ENCODE results near the gene GALNT17.

Gene GALNT17

GRCh38 chr7:71682841-71683781, 551.2 kb downstream of the GALNT17 start:
- peaks cover 6% of the 10 kb centered on the region for H3K4me1 Mint-ChIP-seq
- H3K4me3 Mint-ChIP-seq = no peak overlapping the region
- no peak overlapping the region for H3K27ac Mint-ChIP-seq
- H3K36me3 Mint-ChIP-seq = no peaks in the 10 kb centered on the region
- no peak for ATAC-seq
- no peak for DNase-seq (ENCODE audit: low spot score in 2 of 2)
- H3K9me3 Mint-ChIP-seq = peaks cover 3% of the 10 kb centered on the region

- Mint-ChIP-seq H3K36me3 (no peaks in the 10 kb centered on the region), H3K4me3 (no peak overlapping the region), H3K9me3 (no peaks in the 10 kb centered on the region), H3K4me1 (no peaks in the 10 kb centered on the region), H3K27ac (no peak overlapping the region)
- no peak for DNase-seq (ENCODE audit: low spot score in 2 of 2)
- ATAC-seq = no peak
Measured at GRCh38 chr7:71687286-71687685, 555.3 kb downstream of the GALNT17 start.

- Mint-ChIP-seq H3K9me3 (no peaks in the 10 kb centered on the region), H3K4me3 (no peak overlapping the region), H3K36me3 (no peaks in the 10 kb centered on the region), H3K4me1 (no peaks in the 10 kb centered on the region), H3K27ac (no peak overlapping the region)
- ATAC-seq = no peak
- DNase-seq (ENCODE audit: low spot score in 2 of 2) = no peak
Measured at GRCh38 chr7:71687831-71688599, 556.1 kb downstream of the GALNT17 start.

- H3K4me1 Mint-ChIP-seq = no peaks in the 10 kb centered on the region
- H3K9me3 Mint-ChIP-seq = peaks cover 3% of the 10 kb centered on the region
- no peaks in the 10 kb centered on the region for H3K36me3 Mint-ChIP-seq
- H3K4me3 Mint-ChIP-seq = no peak overlapping the region
- no peak overlapping the region for H3K27ac Mint-ChIP-seq
- ATAC-seq = no peak
- no peak for DNase-seq (ENCODE audit: low spot score in 2 of 2)
Measured at GRCh38 chr7:71691538-71691937, 559.6 kb downstream of the GALNT17 start.

- Mint-ChIP-seq H3K27ac (no peak overlapping the region), H3K36me3 (no peaks in the 10 kb centered on the region), H3K4me1 (no peaks in the 10 kb centered on the region), H3K4me3 (no peak overlapping the region), H3K9me3 (peaks cover 12% of the 10 kb centered on the region)
- no peak for ATAC-seq
- DNase-seq (ENCODE audit: low spot score in 2 of 2) = no peak
Measured at GRCh38 chr7:71694665-71695064, 562.7 kb downstream of the GALNT17 start.

GRCh38 chr7:71695186-71695585, 563.2 kb downstream of the GALNT17 start:
- ATAC-seq = no peak
- DNase-seq (ENCODE audit: low spot score in 2 of 2) = no peak
- H3K27ac Mint-ChIP-seq = no peak overlapping the region
- peaks cover 12% of the 10 kb centered on the region for H3K9me3 Mint-ChIP-seq
- H3K36me3 Mint-ChIP-seq = no peaks in the 10 kb centered on the region
- no peaks in the 10 kb centered on the region for H3K4me1 Mint-ChIP-seq
- H3K4me3 Mint-ChIP-seq = no peak overlapping the region

GRCh38 chr7:71696511-71696910, 564.6 kb downstream of the GALNT17 start:
- DNase-seq (ENCODE audit: low spot score in 2 of 2) (no peak), ATAC-seq (no peak)
- H3K4me1 Mint-ChIP-seq = no peaks in the 10 kb centered on the region
- no peak overlapping the region for H3K4me3 Mint-ChIP-seq
- no peaks in the 10 kb centered on the region for H3K36me3 Mint-ChIP-seq
- no peak overlapping the region for H3K27ac Mint-ChIP-seq
- peaks cover 18% of the 10 kb centered on the region for H3K9me3 Mint-ChIP-seq

GRCh38 chr7:71697400-71697799, 565.5 kb downstream of the GALNT17 start:
- ATAC-seq (no peak), DNase-seq (ENCODE audit: low spot score in 2 of 2) (no peak)
- Mint-ChIP-seq H3K4me3 (no peak overlapping the region), H3K4me1 (no peaks in the 10 kb centered on the region), H3K36me3 (no peaks in the 10 kb centered on the region), H3K9me3 (peaks cover 24% of the 10 kb centered on the region), H3K27ac (no peak overlapping the region)

GRCh38 chr7:71705217-71705616, 573.3 kb downstream of the GALNT17 start:
- H3K27ac Mint-ChIP-seq = no peak overlapping the region
- peaks cover 23% of the 10 kb centered on the region for H3K9me3 Mint-ChIP-seq
- DNase-seq (ENCODE audit: low spot score in 2 of 2) = no peak
- peak; percentile 42 for ATAC-seq
- H3K4me3 Mint-ChIP-seq = no peak overlapping the region
- no peaks in the 10 kb centered on the region for H3K4me1 Mint-ChIP-seq
- no peaks in the 10 kb centered on the region for H3K36me3 Mint-ChIP-seq

GRCh38 chr7:71705901-71706596, 574.1 kb downstream of the GALNT17 start:
- no peak for ATAC-seq
- Mint-ChIP-seq H3K4me3 (no peak overlapping the region), H3K4me1 (no peaks in the 10 kb centered on the region), H3K9me3 (peaks cover 17% of the 10 kb centered on the region), H3K27ac (no peak overlapping the region), H3K36me3 (no peaks in the 10 kb centered on the region)
- DNase-seq (ENCODE audit: low spot score in 2 of 2) = no peak

GRCh38 chr7:71706597-71706975, 574.6 kb downstream of the GALNT17 start:
- H3K27ac Mint-ChIP-seq = no peak overlapping the region
- no peak for DNase-seq (ENCODE audit: low spot score in 2 of 2)
- no peaks in the 10 kb centered on the region for H3K4me1 Mint-ChIP-seq
- ATAC-seq = no peak
- peaks cover 21% of the 10 kb centered on the region for H3K9me3 Mint-ChIP-seq
- H3K36me3 Mint-ChIP-seq = no peaks in the 10 kb centered on the region
- H3K4me3 Mint-ChIP-seq = no peak overlapping the region

- peaks cover 20% of the 10 kb centered on the region for H3K9me3 Mint-ChIP-seq
- no peaks in the 10 kb centered on the region for H3K36me3 Mint-ChIP-seq
- ATAC-seq (no peak), DNase-seq (ENCODE audit: low spot score in 2 of 2) (no peak)
- H3K27ac Mint-ChIP-seq = no peak overlapping the region
- H3K4me1 Mint-ChIP-seq = no peaks in the 10 kb centered on the region
- no peak overlapping the region for H3K4me3 Mint-ChIP-seq
Measured at GRCh38 chr7:71707041-71707440, 575.1 kb downstream of the GALNT17 start.

GRCh38 chr7:71708710-71709109, 576.8 kb downstream of the GALNT17 start:
- Mint-ChIP-seq H3K4me3 (no peak overlapping the region), H3K27ac (no peak overlapping the region), H3K4me1 (no peaks in the 10 kb centered on the region), H3K9me3 (peaks cover 14% of the 10 kb centered on the region), H3K36me3 (no peaks in the 10 kb centered on the region)
- ATAC-seq (no peak), DNase-seq (ENCODE audit: low spot score in 2 of 2) (no peak)

- peaks cover 12% of the 10 kb centered on the region for H3K9me3 Mint-ChIP-seq
- no peaks in the 10 kb centered on the region for H3K36me3 Mint-ChIP-seq
- H3K4me1 Mint-ChIP-seq = no peaks in the 10 kb centered on the region
- no peak overlapping the region for H3K4me3 Mint-ChIP-seq
- DNase-seq (ENCODE audit: low spot score in 2 of 2) (no peak), ATAC-seq (no peak)
- no peak overlapping the region for H3K27ac Mint-ChIP-seq
Measured at GRCh38 chr7:71710442-71710841, 578.5 kb downstream of the GALNT17 start.

- Mint-ChIP-seq H3K4me3 (no peak overlapping the region), H3K9me3 (peaks cover 9% of the 10 kb centered on the region), H3K27ac (no peak overlapping the region), H3K36me3 (no peaks in the 10 kb centered on the region), H3K4me1 (no peaks in the 10 kb centered on the region)
- DNase-seq (ENCODE audit: low spot score in 2 of 2) (no peak), ATAC-seq (no peak)
Measured at GRCh38 chr7:71712653-71713180, 580.8 kb downstream of the GALNT17 start.

Measured in stimulated activated effector memory CD8-positive, alpha-beta T cell treated with anti-CD3 and anti-CD28 coated beads, Interleukin-12 subunit alpha, Interleukin-12 subunit beta, amount 100 ng/mL, for 72 hours (primary cell).